Activated naive CD4-positive, alpha-beta T cell (primary cell): ENCODE results near the gene NARF.
A peak's percentile ranks its signal among the peaks of the same experiment; 100 is the strongest.

Experiments
- DNase-seq, 4 experiments: peaks; one replicate each; lab custom pipeline; 2025; lab: John Stamatoyannopoulos, UW

Gene NARF

DNA sequence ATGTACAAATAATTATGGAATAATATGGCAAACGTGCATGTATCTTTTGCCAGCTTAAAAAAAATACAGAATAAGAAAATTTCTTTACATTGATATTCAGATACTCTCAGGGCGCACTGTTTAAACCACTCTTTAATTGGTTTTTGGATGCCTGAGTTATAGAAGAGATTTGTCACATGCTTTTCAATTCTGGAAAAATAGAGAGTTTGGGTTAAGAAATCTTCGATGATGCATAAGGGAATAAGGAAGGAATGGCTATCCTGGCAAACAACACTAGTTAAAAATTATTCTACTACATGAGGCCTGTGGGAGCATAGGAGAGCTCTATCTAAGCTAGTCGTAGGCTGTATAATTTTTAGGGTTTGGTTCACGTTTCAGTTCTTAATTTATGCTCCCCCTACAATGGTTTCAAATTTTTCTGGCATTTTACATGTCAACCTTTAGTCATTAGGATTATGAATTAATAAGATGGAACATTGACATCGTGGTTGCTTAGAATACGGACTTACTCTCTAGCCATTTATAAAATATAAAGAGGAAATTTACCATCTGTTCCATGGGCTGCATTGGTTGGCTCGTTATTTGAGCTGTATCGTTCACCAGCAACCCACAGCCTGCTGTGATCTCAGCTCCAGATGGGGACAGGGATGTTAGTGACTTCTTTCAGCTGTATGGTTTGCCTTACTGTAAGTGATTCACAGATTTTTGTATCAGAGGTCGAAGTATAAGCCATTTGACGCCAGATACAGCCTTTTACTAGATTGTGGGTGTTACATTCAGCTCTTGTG is 15.9 kb downstream of the NARF start:
- no peak for DNase-seq

DNA sequence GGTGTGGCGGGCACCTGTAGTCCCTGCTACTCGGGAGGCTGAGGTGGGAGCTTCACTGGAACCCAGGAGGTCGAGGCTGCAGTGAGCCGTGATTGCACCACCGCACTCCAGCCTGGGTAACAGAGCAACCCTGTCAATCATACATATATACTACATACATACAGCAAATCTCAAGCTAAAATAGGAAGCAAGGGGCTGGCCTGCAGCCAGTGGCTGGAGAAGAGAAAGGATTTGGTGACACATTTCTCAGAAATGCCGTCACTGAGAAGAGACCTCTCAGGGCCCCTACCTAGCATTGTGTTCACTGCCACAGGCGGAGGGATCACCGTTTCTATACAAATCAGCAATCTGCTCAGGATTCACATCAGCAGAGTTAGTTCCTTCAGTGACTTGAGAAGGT is 16.9 kb downstream of the NARF start:
- no peak for DNase-seq

DNA sequence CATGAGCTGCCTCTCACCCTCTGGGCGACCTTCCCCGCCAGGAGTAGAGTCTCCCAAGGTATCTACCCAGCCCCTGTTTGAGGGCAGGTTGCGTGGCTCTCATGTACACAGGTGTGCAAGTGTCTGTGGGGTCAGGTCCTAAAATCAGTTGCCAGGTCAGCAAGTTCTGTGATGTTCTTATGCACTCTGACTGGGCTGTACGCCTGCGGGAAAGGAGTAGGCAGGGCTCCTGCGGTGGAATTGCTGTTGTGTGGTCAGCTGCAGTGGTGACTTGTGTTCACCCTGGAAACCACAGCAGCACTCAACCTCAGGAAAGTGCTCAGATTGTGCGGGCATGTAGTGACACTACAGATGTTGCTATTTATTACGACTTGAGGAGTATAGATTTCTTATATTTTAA is 19.4 kb downstream of the NARF start:
- no peak for DNase-seq

- DNase-seq = no peak
Measured at GRCh38 chr17:82479602-82480001, 21.1 kb downstream of the NARF start.

DNA sequence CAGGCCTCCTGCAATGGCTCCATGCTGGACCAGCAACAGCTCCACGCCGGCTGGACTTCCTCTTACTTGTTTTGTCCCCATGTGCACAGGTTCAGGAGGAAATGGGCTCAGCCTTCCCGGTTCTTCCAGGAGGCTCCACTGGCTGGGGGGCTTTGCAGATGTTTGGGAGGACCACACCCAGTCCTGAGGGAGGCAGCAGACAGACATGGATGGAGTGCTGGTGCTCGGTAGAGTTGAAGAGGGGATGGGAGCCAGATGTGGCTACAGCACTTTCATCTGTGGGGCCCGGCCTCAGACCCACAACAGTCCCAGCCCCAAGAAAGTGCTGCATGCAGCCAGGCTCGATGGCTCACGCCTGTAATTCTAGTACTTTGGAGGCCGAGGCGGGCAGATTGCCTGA is 21.8 kb downstream of the NARF start:
- no peak for DNase-seq

DNA sequence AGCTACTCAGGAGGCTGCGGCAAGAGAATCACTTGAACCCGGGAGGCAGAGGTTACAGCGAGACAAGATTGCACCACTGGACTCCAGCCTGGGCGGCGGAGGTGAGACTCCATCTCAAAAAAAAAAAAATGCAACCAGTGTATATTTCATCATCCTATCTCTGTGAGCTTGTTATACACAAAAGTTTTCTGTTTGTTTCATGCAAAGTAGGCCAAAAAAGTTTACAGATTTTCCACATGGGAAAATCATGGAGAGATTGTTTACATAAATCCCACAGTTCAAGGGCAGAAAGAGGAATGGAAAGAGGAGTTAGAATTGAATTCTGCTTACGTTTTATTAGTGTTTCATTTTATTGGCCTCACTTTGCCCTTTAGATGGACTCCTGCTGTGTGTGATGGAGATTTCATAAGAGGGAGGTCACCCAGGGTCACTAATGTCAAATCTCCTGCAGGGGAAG is 24.7 kb downstream of the NARF start:
- DNase-seq = no peak

DNA sequence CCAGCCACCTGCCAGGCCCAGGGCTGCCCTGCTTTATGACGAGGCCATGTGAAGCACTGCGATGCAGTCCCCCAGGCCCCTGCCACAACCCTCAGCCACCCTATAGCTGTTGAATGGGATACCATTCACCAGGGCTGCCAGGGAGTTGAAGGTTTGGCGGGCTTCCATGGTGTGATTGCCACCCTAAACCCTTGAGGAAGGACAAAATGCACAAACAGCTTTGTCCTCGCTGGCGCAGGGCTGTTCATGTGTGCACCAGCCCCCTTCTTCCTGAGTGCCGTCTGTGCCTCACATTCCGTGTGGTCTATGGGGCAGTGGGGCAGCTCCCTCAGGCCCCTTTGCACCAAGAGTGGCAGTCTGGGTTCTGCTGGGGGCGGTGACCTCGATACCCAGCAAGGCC is 25.3 kb downstream of the NARF start:
- no peak for DNase-seq

GRCh38 chr17:82486231-82487094 is 27.9 kb downstream of the NARF start:
- no peak for DNase-seq

- DNase-seq = no peak
Measured at GRCh38 chr17:82487910-82488309, 29.4 kb downstream of the NARF start.

- DNase-seq = no peak
Measured at GRCh38 chr17:82489117-82489516, 30.6 kb downstream of the NARF start.

DNA sequence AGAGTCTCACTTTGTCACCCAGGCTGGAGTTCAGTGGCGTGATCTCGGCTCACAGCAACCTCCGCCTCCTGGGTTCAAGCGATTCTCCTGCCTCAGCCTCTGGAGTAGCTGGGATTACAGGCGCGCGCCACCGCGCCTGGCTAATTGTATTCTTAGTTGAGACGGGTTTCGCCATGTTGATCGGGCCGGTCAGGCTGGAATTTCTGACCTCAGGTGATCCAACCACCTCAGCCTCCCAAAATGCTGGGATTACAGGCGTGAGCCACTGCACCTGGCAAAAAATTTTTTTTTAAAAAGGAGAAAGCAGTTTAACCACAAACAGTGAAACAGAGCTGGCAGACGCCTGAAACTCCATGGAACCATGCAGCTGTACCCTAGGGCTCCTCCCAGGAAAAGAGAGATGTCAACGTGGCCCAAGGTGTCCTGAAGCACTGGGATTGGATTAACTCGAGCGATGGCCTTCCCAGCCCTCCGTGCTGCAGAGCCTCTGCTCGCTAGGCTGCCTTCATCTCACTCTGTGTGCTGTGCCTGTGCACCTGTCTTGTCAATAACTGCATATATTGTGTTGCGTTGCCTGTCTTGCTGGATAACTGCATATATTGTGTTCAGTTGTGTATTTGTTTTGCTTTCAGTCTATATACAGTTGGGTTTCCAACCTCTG is 31.4 kb downstream of the NARF start:
- no peak for DNase-seq

DNA sequence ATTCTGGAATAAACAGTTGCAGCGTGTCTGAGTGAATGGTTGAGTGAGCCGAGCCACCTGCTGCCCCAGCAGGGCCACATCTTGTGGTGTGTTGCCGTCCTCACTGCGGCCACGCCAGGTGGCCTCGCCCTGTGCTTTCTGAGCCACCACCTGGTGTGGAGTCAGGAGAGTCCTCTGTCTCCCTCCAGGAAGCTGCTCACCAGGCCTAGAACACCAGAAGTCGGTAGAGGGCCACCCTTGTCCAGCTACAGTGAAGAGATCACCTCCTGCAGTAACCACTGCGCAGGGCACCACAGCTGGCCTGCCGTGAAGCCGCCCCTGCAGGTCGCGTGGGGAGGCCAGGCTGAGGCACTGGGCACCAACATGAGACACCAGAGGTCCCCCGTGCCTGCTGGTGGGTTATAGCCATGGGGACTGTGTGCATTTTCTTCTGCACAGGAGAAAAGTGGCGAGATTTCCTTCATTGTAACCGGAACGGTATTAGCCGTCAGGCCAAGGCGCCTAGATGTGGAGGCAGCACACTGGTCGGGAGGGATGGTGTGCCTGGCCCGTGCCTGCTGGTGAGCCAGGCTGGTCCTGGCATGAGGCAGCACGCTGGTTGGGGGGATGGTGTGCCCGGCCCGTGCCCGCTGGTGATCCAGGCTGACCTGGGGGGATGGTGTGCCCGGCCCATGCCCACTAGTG is 32.1 kb downstream of the NARF start:
- no peak for DNase-seq

DNA sequence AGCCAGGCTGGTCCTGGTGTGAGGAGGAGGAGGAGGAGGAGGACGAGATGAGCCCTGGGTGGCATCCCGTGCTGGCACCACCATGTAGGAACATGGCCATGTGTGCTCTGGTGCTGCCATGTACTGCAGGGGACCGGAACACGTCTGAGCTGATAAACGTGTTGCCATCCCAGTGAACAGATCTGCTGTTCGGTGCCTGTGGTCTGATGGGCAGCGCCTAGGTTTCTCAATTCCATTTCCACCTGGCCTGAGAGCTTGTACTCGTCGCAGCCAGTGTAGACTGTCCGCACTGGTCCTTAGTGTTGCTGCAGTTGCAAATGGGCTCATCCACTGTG is 32.6 kb downstream of the NARF start:
- DNase-seq = no peak

DNA sequence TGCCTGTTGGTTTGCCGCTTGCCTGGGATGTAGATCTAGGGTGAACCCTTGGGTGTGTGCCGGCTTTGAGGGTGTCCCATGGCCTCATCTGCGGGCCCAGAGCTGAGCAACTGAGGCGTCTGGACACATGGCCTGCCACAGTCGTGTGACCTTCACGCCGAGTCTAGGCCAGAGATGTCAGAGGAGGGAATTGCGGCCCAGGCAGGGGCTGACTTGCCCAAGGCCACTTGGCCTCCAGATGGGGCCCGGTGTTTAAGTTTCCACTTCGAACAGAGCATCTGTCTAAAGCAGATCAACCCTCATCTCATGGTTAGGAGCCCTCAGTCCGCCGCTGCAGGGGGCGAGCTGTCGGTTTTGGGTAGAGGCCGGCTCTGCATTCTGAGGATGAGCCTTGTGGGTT is 33.0 kb downstream of the NARF start:
- no peak for DNase-seq

DNA sequence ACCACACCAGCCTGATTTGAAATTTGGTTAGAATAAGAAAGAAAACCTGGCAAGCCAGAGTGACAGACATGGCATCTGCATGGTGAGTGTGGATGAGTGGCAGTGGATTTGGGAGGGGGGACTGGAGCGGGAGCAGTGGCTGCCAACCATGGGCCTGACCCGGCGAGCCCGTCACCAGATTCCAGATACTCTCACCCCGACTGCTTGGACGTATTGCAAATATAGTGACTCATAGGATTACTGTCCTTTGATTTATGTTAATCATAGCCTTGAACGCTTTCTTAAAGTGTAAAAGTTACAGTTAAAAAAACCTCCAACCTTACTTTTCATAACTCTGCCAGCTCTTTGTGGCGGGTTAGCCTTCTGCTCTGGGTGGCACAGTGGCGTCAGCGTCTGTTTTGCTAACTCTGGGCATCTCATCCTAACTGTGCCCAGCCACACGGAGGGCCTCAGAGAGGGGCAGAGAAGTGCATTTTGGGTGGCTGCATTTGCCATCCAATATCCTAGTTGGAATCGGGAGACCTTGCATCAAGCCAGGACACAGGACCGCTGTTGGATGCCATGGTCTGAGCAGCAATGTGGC is 34.2 kb downstream of the NARF start:
- no peak for DNase-seq

GRCh38 chr17:82493226-82493781 is 34.8 kb downstream of the NARF start:
- DNase-seq = no peak

DNA sequence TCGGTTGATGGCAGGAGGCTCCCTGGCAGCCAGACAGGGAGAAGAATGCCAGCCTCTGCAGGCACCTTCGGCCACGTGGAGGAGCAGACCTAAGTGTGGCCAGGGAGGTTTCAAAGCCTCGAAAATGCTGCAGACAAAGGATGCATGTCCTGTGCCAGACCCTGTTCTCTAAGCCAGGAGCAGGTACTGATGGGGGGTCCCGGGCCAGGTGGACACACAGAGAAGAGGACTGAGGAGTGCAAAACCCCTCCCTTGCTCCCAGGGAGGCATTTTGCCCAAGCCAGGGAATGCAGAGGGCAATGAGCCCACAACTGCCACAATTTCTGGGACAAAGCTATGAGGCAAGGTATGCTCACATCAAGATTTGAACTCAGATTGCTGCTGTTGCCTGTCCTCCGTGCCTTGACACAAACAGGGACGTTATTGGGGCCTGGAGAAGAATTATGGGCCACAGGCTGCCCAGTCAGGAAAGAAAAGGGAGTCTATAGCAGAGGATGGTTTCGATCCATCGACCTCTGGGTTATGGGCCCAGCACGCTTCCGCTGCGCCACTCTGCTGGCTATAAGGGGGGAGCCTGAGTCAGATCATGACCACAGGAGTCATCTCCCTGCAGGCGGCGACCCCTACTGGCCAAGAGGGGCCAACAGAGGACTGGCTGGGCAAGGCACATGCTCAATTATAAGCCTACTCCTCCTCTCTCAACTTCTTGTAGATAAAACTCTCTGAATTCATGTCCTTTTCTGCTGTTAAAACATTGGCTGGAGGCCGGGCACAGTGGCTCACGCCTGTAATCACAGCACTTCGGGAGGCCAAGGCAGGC is 35.9 kb downstream of the NARF start:
- DNase-seq = peak; percentile 74 to 84 (median 81)

GRCh38 chr17:82495844-82496528 is 37.4 kb downstream of the NARF start:
- DNase-seq = no peak

GRCh38 chr17:82496529-82497434 is 38.2 kb downstream of the NARF start:
- DNase-seq = peak; percentile 70 to 82 (median 74)
